Measurements from ENCODE around the gene CSF2RB. TPM values are rescaled to one million over a fixed set of nuclear protein-coding genes. Genes with fewer than 3 reads are reported as not detected.

The CSF2RB gene
- total RNA-seq, 1 experiment from 2014 or later: not detected

GRCh38 chr22:36926721-36927435 is 13.4 kb downstream of the CSF2RB start:
- Histone ChIP-seq H3K23me2 (ENCODE audit: insufficient read length, low read depth, low read length, poor library complexity, severe bottlenecking) (no peaks in the 10 kb centered on the region), H3K4me1 (ENCODE audit: insufficient read depth, low read length) (no peaks in the 10 kb centered on the region), H4K20me1 (ENCODE audit: control insufficient read depth, insufficient read depth, insufficient read length) (no peaks in the 10 kb centered on the region), H3T11ph (ENCODE audit: low read length) (no peak overlapping the region), H3K9me3 (ENCODE audit: control insufficient read depth, low read depth, low read length) (no peaks in the 10 kb centered on the region), H2BK12ac (ENCODE audit: insufficient read length, low read depth, low read length) (no peak overlapping the region), H3K56ac (ENCODE audit: insufficient read length, low read depth, low read length) (no peak overlapping the region), H4K8ac (replicated peaks; ENCODE audit: insufficient read length, low read depth, low read length) (no peak overlapping the region), H2BK120ac (ENCODE audit: low read depth, low read length, poor library complexity, severe bottlenecking) (no peak overlapping the region), H4K91ac (ENCODE audit: insufficient read length, low read depth, low read length) (no peak overlapping the region), H2BK20ac (ENCODE audit: low read depth, low read length, poor library complexity, severe bottlenecking) (no peak overlapping the region), H3K4ac (ENCODE audit: low read depth, low read length) (no peak overlapping the region), H3K79me2 (ENCODE audit: insufficient read depth, low read length) (no peaks in the 10 kb centered on the region), H2AFZ (ENCODE audit: low read length) (no peak overlapping the region), H2BK15ac (ENCODE audit: low read depth, low read length) (no peak overlapping the region), H3K18ac (ENCODE audit: insufficient read length, low read depth, low read length) (no peak overlapping the region), H3K23ac (ENCODE audit: insufficient read length, low read depth, low read length) (no peak overlapping the region), H3K14ac (ENCODE audit: insufficient read depth, low read length) (no peak overlapping the region), H2AK5ac (ENCODE audit: insufficient read length, low read length) (no peak overlapping the region), H3K4me2 (ENCODE audit: insufficient read depth, insufficient read length, low read length) (no peak overlapping the region), H3K79me1 (ENCODE audit: insufficient read depth, low read depth, low read length, poor library complexity, severe bottlenecking) (no peaks in the 10 kb centered on the region), H3K9ac (ENCODE audit: extremely low read depth, insufficient read length, low read length) (no peak overlapping the region), H4K5ac (ENCODE audit: insufficient read length, low read depth, low read length) (no peak overlapping the region), H3K27ac (ENCODE audit: insufficient read length, low read depth, low read length) (no peak overlapping the region), H2BK5ac (ENCODE audit: insufficient read length, low read length) (no peak overlapping the region), H3K27me3 (ENCODE audit: insufficient read depth, low read length) (no peaks in the 10 kb centered on the region; the same call in 1 of the 2 replicates)
- Mint-ChIP-seq H3K4me1 (peaks cover 0 to 7% of the 10 kb centered on the region in 2 experiments; a peak in 2 of 4 replicates), H3K9me3 (no peaks in the 10 kb centered on the region), H3K27ac (no peak overlapping the region), H3K27me3 (ENCODE audit: low read depth) (peaks cover 50% of the 10 kb centered on the region), H3K36me3 (ENCODE audit: insufficient read depth in 1 of 3, low read depth in 3 of 3) (no peaks in the 10 kb centered on the region), H3K4me3 (no peak overlapping the region)
- DNase-seq: no peak
- TF ChIP-seq CTCF (conservative IDR thresholded peaks at IDR 0.05): no peak
- WGBS (ENCODE audit: extremely low coverage, insufficient read length, low lambda C conversion rate): no CpG with 5 or more reads among the region's 14 CpGs
